H9 (cell line): ENCODE measurements around the gene CD226. TPM values are rescaled to one million over a fixed set of nuclear protein-coding genes. Genes with fewer than 3 reads are reported as not detected.

Source experiments
- DNase-seq: peaks from one replicate; pipeline ENCODE4 v3.0.0-alpha.2; 2017
- H2AFZ ChIP-seq: one replicate; pipeline ENCODE4 v1.6.1; 2013; ENCODE audit warnings: mild to moderate bottlenecking, low read length, control low read depth, moderate library complexity
- H2AK5ac ChIP-seq: 2 replicates; pipeline ENCODE4 v1.6.1; 2013; ENCODE audit warnings: low read length, control low read depth, mixed read lengths; ENCODE audit not compliant: insufficient read length
- H2BK120ac ChIP-seq: one replicate; pipeline ENCODE4 v1.6.1; 2013; ENCODE audit warnings: low read depth, mild to moderate bottlenecking, low read length, control low read depth, inconsistent platforms; ENCODE audit not compliant: poor library complexity, severe bottlenecking
- H2BK12ac ChIP-seq: 2 replicates; pipeline ENCODE4 v1.6.1; 2013; ENCODE audit warnings: low read length, control low read depth, mixed read lengths, low read depth; ENCODE audit not compliant: insufficient read length
- H2BK15ac ChIP-seq: 2 replicates; pipeline ENCODE4 v1.6.1; 2013; ENCODE audit warnings: low read depth, low read length, control low read depth
- H2BK20ac ChIP-seq: one replicate; pipeline ENCODE4 v1.6.1; 2013; ENCODE audit warnings: low read depth, mild to moderate bottlenecking, low read length, control low read depth, inconsistent platforms; ENCODE audit not compliant: poor library complexity, severe bottlenecking
- H2BK5ac ChIP-seq: 2 replicates; pipeline ENCODE4 v1.6.1; 2013; ENCODE audit warnings: low read length, control low read depth, mixed read lengths; ENCODE audit not compliant: insufficient read length
- H3K14ac ChIP-seq: 2 replicates; pipeline ENCODE4 v1.6.1; 2013; ENCODE audit warnings: low read length, control low read depth; ENCODE audit not compliant: insufficient read depth
- H3K18ac ChIP-seq: 2 replicates; pipeline ENCODE4 v1.6.1; 2013; ENCODE audit warnings: low read depth, mild to moderate bottlenecking, mixed read lengths, low read length, control low read depth; ENCODE audit not compliant: insufficient read length
- H3K23ac ChIP-seq: 2 replicates; pipeline ENCODE4 v1.6.1; 2013; ENCODE audit warnings: low read length, control low read depth, mixed read lengths, low read depth; ENCODE audit not compliant: insufficient read length
- H3K23me2 ChIP-seq: 2 replicates; pipeline ENCODE4 v1.6.1; 2013; ENCODE audit warnings: low read depth, mild to moderate bottlenecking, mixed read lengths, low read length, control low read depth; ENCODE audit not compliant: insufficient read length, poor library complexity, severe bottlenecking
- H3K27ac ChIP-seq: 2 replicates; pipeline ENCODE4 v1.5.1; 2013; ENCODE audit warnings: low read length, control low read depth, mixed read lengths, low read depth; ENCODE audit not compliant: insufficient read length
- H3K27me3 ChIP-seq: 2 replicates; pipeline ENCODE4 v1.6.1; 2013; ENCODE audit warnings: low read length, control low read depth, inconsistent platforms; ENCODE audit not compliant: insufficient read depth
- H3K4ac ChIP-seq: 2 replicates; pipeline ENCODE4 v1.6.1; 2013; ENCODE audit warnings: low read depth, mild to moderate bottlenecking, control low read depth, inconsistent platforms, low read length, moderate library complexity
- H3K4me1 ChIP-seq: 2 replicates; pipeline ENCODE4 v1.6.1; 2013; ENCODE audit warnings: low read length, control low read depth, inconsistent platforms; ENCODE audit not compliant: insufficient read depth
- H3K4me2 ChIP-seq: 2 replicates; pipeline ENCODE4 v1.6.1; 2013; ENCODE audit warnings: low read length, control low read depth, mixed read lengths; ENCODE audit not compliant: insufficient read length, insufficient read depth
- H3K56ac ChIP-seq: 2 replicates; pipeline ENCODE4 v1.6.1; 2013; ENCODE audit warnings: low read depth, mild to moderate bottlenecking, mixed read lengths, low read length, control low read depth; ENCODE audit not compliant: insufficient read length
- H3K79me1 ChIP-seq: 2 replicates; pipeline ENCODE4 v1.6.1; 2013; ENCODE audit warnings: low read depth, mild to moderate bottlenecking, moderate library complexity, low read length, control low read depth, inconsistent platforms; ENCODE audit not compliant: insufficient read depth, poor library complexity, severe bottlenecking
- H3K79me2 ChIP-seq: 2 replicates; pipeline ENCODE4 v1.6.1; 2013; ENCODE audit warnings: low read length, control low read depth, inconsistent platforms; ENCODE audit not compliant: insufficient read depth
- H3K9ac ChIP-seq: 2 replicates; pipeline ENCODE4 v1.6.1; 2013; ENCODE audit warnings: low read length, control low read depth, mixed read lengths; ENCODE audit not compliant: insufficient read length; ENCODE audit errors: extremely low read depth
- H3K9me3 ChIP-seq: one replicate; pipeline ENCODE4 v1.6.1; 2013; ENCODE audit warnings: low read depth, low read length, inconsistent platforms; ENCODE audit not compliant: control insufficient read depth
- H3T11ph ChIP-seq: one replicate; pipeline ENCODE4 v1.6.1; 2013; ENCODE audit warnings: mild to moderate bottlenecking, low read length, control low read depth, inconsistent platforms
- H4K20me1 ChIP-seq: one replicate; pipeline ENCODE4 v1.6.1; 2013; ENCODE audit not compliant: control insufficient read depth, insufficient read length, insufficient read depth
- H4K5ac ChIP-seq: 2 replicates; pipeline ENCODE4 v1.6.1; 2013; ENCODE audit warnings: low read depth, mild to moderate bottlenecking, mixed read lengths, low read length, control low read depth; ENCODE audit not compliant: insufficient read length
- H4K8ac ChIP-seq: replicated peaks from 2 replicates; pipeline ENCODE4 v1.6.1; 2013; ENCODE audit warnings: low read length, control low read depth, mixed read lengths, low read depth; ENCODE audit not compliant: insufficient read length
- H4K91ac ChIP-seq: 2 replicates; pipeline ENCODE4 v1.6.1; 2013; ENCODE audit warnings: low read depth, mild to moderate bottlenecking, moderate library complexity, mixed read lengths, low read length, control low read depth; ENCODE audit not compliant: insufficient read length
- H3K27ac Mint-ChIP-seq, 3 experiments: 2 replicates in 2 of 3; 3 replicates in 1 of 3; pipeline ENCODE4 v1.8.0; 2020 to 2021; ENCODE audit warnings: mixed read lengths in 3 of 3, mild to moderate bottlenecking in 1 of 3, moderate library complexity in 1 of 3
- H3K27me3 Mint-ChIP-seq: 2 replicates; pipeline ENCODE4 v1.8.0; 2021; ENCODE audit warnings: low read depth, mild to moderate bottlenecking, moderate library complexity, mixed read lengths
- H3K36me3 Mint-ChIP-seq, 3 experiments: 2 replicates in 2 of 3; 3 replicates in 1 of 3; pipeline ENCODE4 v1.8.0; 2020 to 2021; ENCODE audit warnings: low read depth in 3 of 3, mixed read lengths in 3 of 3; ENCODE audit not compliant: insufficient read depth in 1 of 3
- H3K4me1 Mint-ChIP-seq, 2 experiments: 2 replicates each; pipeline ENCODE4 v1.8.0; 2020; ENCODE audit warnings: mixed read lengths in 2 of 2
- H3K4me3 Mint-ChIP-seq, 2 experiments: 2 replicates in 1 of 2; 3 replicates in 1 of 2; pipeline ENCODE4 v1.8.0; 2020 to 2021; ENCODE audit warnings: mild to moderate bottlenecking in 2 of 2, mixed read lengths in 2 of 2, moderate library complexity in 1 of 2
- H3K9me3 Mint-ChIP-seq, 2 experiments: 2 replicates in 1 of 2; 3 replicates in 1 of 2; pipeline ENCODE4 v1.8.0; 2020; ENCODE audit warnings: mild to moderate bottlenecking in 2 of 2, mixed read lengths in 2 of 2, moderate library complexity in 1 of 2
- WGBS: extraction: QIAGEN DNeasy Blood & Tissue Kit; methylation state at CpG from one replicate; pipeline ENCODE4 v1.1.7; 2013; ENCODE audit warnings: missing lambda C conversion rate, low lambda C conversion rate, mixed read lengths; ENCODE audit not compliant: insufficient read length; ENCODE audit errors: extremely low coverage; 5-methylcytosine and 5-hydroxymethylcytosine counted together
- total RNA-seq: library from RNA; stranded (reverse); gene quantifications from 2 replicates; pipeline ENCODE4 v1.2.1, GENCODE V29; 2021
- TF ChIP-seq, protein P1 (sequence below): fragments of 200-600 bp; sonication (generic); conservative IDR thresholded peaks from 3 replicates; pipeline ENCODE4 v1.8.0; 2021; ENCODE audit warnings: antibody characterized with exemption, mild to moderate bottlenecking

The CD226 gene
- total RNA-seq, 1 experiment from 2014 or later, result not detected

DNA sequence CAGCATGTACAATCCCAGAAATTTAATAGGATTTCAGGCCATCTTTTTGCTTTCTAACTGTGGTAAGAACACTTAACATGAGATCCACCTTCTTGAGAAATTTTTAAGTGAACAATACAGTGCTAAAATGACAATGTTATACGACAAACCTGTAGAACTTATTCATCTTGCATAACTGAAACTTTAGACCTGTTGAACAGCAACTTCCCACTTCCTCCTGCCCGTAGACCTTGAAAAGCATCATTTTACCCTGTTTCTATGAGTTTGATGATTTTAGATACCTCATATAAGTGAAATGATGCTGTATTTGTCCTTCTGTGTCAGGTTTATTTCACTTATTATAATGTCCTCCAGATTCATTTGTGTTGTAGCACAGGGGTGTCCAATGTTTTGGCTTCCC, 128.2 kb downstream of the CD226 start:
- H3K36me3 Mint-ChIP-seq, result peaks cover 0 to 3% (median 2%) of the 10 kb centered on the region in 3 experiments; a peak in 4 of 7 replicates
- Histone ChIP-seq H3K9ac (no peak overlapping the region), H2BK120ac (no peak overlapping the region), H4K91ac (no peak overlapping the region), H3K9me3 (no peaks in the 10 kb centered on the region), H2AFZ (no peak overlapping the region), H3K23ac (no peak overlapping the region), H3K14ac (no peak overlapping the region), H3K27ac (no peak overlapping the region), H3K56ac (no peak overlapping the region), H3K18ac (no peak overlapping the region), H3K4ac (no peak overlapping the region), H2BK15ac (no peak overlapping the region), H3K4me1 (no peaks in the 10 kb centered on the region), H3K23me2 (no peaks in the 10 kb centered on the region), H2BK5ac (no peak overlapping the region), H3K4me2 (no peak overlapping the region), H4K5ac (no peak overlapping the region), H3K79me2 (no peaks in the 10 kb centered on the region), H2BK20ac (no peak overlapping the region), H3K27me3 (no peaks in the 10 kb centered on the region), H3T11ph (no peak overlapping the region), H2BK12ac (no peak overlapping the region), H4K20me1 (no peaks in the 10 kb centered on the region), H4K8ac (no peak overlapping the region), H2AK5ac (no peak overlapping the region), H3K79me1 (no peaks in the 10 kb centered on the region)
- TF ChIP-seq, protein P1, sequence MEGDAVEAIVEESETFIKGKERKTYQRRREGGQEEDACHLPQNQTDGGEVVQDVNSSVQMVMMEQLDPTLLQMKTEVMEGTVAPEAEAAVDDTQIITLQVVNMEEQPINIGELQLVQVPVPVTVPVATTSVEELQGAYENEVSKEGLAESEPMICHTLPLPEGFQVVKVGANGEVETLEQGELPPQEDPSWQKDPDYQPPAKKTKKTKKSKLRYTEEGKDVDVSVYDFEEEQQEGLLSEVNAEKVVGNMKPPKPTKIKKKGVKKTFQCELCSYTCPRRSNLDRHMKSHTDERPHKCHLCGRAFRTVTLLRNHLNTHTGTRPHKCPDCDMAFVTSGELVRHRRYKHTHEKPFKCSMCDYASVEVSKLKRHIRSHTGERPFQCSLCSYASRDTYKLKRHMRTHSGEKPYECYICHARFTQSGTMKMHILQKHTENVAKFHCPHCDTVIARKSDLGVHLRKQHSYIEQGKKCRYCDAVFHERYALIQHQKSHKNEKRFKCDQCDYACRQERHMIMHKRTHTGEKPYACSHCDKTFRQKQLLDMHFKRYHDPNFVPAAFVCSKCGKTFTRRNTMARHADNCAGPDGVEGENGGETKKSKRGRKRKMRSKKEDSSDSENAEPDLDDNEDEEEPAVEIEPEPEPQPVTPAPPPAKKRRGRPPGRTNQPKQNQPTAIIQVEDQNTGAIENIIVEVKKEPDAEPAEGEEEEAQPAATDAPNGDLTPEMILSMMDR, result no peak
- no peak overlapping the region for H3K4me3 Mint-ChIP-seq
- WGBS, result no CpG with 5 or more reads among the region's 2 CpGs
- peaks cover 5 to 7% of the 10 kb centered on the region in 2 experiments; a peak in 4 of 5 replicates for H3K9me3 Mint-ChIP-seq
- H3K27me3 Mint-ChIP-seq, result no peaks in the 10 kb centered on the region
- peaks cover 5 to 7% of the 10 kb centered on the region in 2 experiments; a peak in 3 of 4 replicates for H3K4me1 Mint-ChIP-seq
- no peak overlapping the region for H3K27ac Mint-ChIP-seq
- DNase-seq, result no peak
